HCT116 (cell line): Measurements from ENCODE around the gene MAOA.

Experiments
- ATF3 ChIP-seq: IDR thresholded peaks from 2 replicates; pipeline ENCODE4 v1.6.1; 2012
- CTCF ChIP-seq, 3 experiments: fragments of 200-600 bp in 1 of 3; sonication (generic) in 1 of 3; IDR thresholded peaks in 2 of 3; conservative IDR thresholded peaks in 1 of 3; 2 replicates each; pipeline ENCODE4 v1.5.1; 2012 to 2017; ENCODE audit warnings: low read depth in 2 of 3, low read length in 2 of 3, antibody characterized with exemption in 1 of 3, borderline replicate concordance in 1 of 3, control low read depth in 1 of 3, mild to moderate bottlenecking in 1 of 3, mixed read lengths in 1 of 3, mixed run types in 1 of 3, moderate library complexity in 1 of 3; ENCODE audit not compliant: insufficient read depth in 1 of 3
- EGR1 ChIP-seq: IDR thresholded peaks from 2 replicates; pipeline ENCODE4 v1.6.1; 2012; ENCODE audit warnings: low read depth
- ELF1 ChIP-seq: IDR thresholded peaks from 2 replicates; pipeline ENCODE4 v1.6.1; 2012; ENCODE audit warnings: low read depth, borderline replicate concordance
- MAX ChIP-seq: IDR thresholded peaks from 2 replicates; pipeline ENCODE4 v1.6.1; 2012
- POLR2A ChIP-seq: IDR thresholded peaks from 2 replicates; pipeline ENCODE4 v1.7.0; 2011; ENCODE audit warnings: borderline replicate concordance; ENCODE audit not compliant: insufficient read depth, insufficient read length; ENCODE audit errors: extremely low read depth
- POLR2AphosphoS5 ChIP-seq: IDR thresholded peaks from 2 replicates; pipeline ENCODE4 v1.6.1; 2011; ENCODE audit warnings: mild to moderate bottlenecking, low read depth, low read length, moderate library complexity
- RAD21 ChIP-seq: IDR thresholded peaks from 2 replicates; pipeline ENCODE4 v1.6.1; 2012; ENCODE audit warnings: low read depth, mild to moderate bottlenecking
- REST ChIP-seq: IDR thresholded peaks from 2 replicates; pipeline ENCODE4 v1.6.1; 2012; ENCODE audit warnings: low read depth
- SIN3A ChIP-seq: IDR thresholded peaks from 2 replicates; pipeline ENCODE4 v1.6.1; 2012; ENCODE audit warnings: low read depth
- ZBTB33 ChIP-seq: IDR thresholded peaks from 2 replicates; pipeline ENCODE4 v1.6.1; 2011; ENCODE audit warnings: mild to moderate bottlenecking, low read length, moderate library complexity; ENCODE audit not compliant: insufficient replicate concordance; ENCODE audit errors: extremely low read depth

GRCh38 chrX:43643201-43643600 is 12.9 kb upstream of the MAOA start:
- TF ChIP-seq POLR2A: no peak
- TF ChIP-seq SIN3A: no peak
- TF ChIP-seq CTCF (IDR thresholded peaks at IDR 0.05 in 2 of 3, conservative IDR thresholded peaks at IDR 0.05 in 1 of 3; ENCODE audit: borderline replicate concordance in 1 of 3, insufficient read depth in 1 of 3, low read depth in 2 of 3, low read length in 2 of 3): no peak
- TF ChIP-seq RAD21: no peak
- TF ChIP-seq POLR2AphosphoS5: no peak
- TF ChIP-seq ELF1: no peak
- TF ChIP-seq ATF3: no peak
- TF ChIP-seq REST: no peak
- no peak for TF ChIP-seq MAX
- TF ChIP-seq ZBTB33: no peak
- TF ChIP-seq EGR1: no peak
